Stimulated activated CD8-positive, alpha-beta memory T cell treated with anti-CD3 and anti-CD28 coated beads, Interleukin-4, amount 100 ng/mL, for 1 hour (primary cell): ENCODE results near the gene TMEM179B.
"Not testable (repeated sequence)": the region's sequence is repeated elsewhere in the genome, so short reads cannot be mapped to it uniquely, and the experiment has no call there.

ENCODE experiments used
- DNase-seq, 2 donors: peaks; one replicate each; pipeline ENCODE4 v3.0.0-alpha.2; 2020; ENCODE audit warnings: low read depth in 2 of 2, low spot score in 1 of 2

TMEM179B gene

GRCh38 chr11:62788991-62789390, 1.8 kb downstream of the TMEM179B start:
- no peak for DNase-seq

- no peak for DNase-seq
Observed at GRCh38 chr11:62789576-62789975, 2.4 kb downstream of the TMEM179B start.

GRCh38 chr11:62791501-62792201, 4.4 kb downstream of the TMEM179B start, which contains the start of gene TMEM223:
TSS of gene TMEM223 (minus strand) at chr11:62792006. CDS start at chr11:62791994, 12 bp downstream.
- DNase-seq, result peak; percentile 71 to 80

GRCh38 chr11:62792202-62792575, 5.0 kb downstream of the TMEM179B start:
- no peak for DNase-seq

- DNase-seq, result no peak
Observed at GRCh38 chr11:62794201-62794775, 7.1 kb downstream of the TMEM179B start.

- DNase-seq, result no peak
Observed at GRCh38 chr11:62796281-62796680, 9.1 kb downstream of the TMEM179B start.

GRCh38 chr11:62799486-62799885, 12.3 kb downstream of the TMEM179B start:
- DNase-seq, result no peak

- DNase-seq, result no peak
Observed at GRCh38 chr11:62801071-62801470, 13.9 kb downstream of the TMEM179B start.

GRCh38 chr11:62804310-62805075, 17.3 kb downstream of the TMEM179B start:
- DNase-seq, result no peak

GRCh38 chr11:62805076-62805892, 18.1 kb downstream of the TMEM179B start, which contains the start of gene NXF1:
TSS of gene NXF1 (minus strand) at chr11:62805440. CDS start at chr11:62805356, 84 bp downstream.
- DNase-seq, result peak; percentile 93 to 97

- DNase-seq, result no peak
Observed at GRCh38 chr11:62805961-62806441, 18.8 kb downstream of the TMEM179B start.

GRCh38 chr11:62806611-62807121, 19.5 kb downstream of the TMEM179B start:
- DNase-seq, result no peak

- no peak for DNase-seq
Observed at GRCh38 chr11:62810748-62811147, 23.5 kb downstream of the TMEM179B start.

GRCh38 chr11:62811659-62812058, 24.5 kb downstream of the TMEM179B start:
- DNase-seq, result no peak

GRCh38 chr11:62816557-62816956, 29.4 kb downstream of the TMEM179B start:
- no peak for DNase-seq

GRCh38 chr11:62817129-62817528, 29.9 kb downstream of the TMEM179B start:
- no peak for DNase-seq

- no peak for DNase-seq
Observed at GRCh38 chr11:62823677-62824076, 36.5 kb downstream of the TMEM179B start.

- not testable (repeated sequence) for DNase-seq
Observed at GRCh38 chr11:62828130-62828529, 40.9 kb downstream of the TMEM179B start.

- DNase-seq, result no peak
Observed at GRCh38 chr11:62830904-62831519, 43.8 kb downstream of the TMEM179B start.
